HG03354 (cell line): ENCODE data around the gene KDM6B.
A peak's percentile ranks its signal among the peaks of the same experiment; 100 is the strongest.

ENCODE experiments used
- ATAC-seq: cut with Tn5 transposase; IDR thresholded peaks from one replicate; pipeline ENCODE4 v1.9.1; 2021; ENCODE audit warnings: mild to moderate bottlenecking; ENCODE audit not compliant: unreplicated experiment, poor library complexity, severe bottlenecking

Gene KDM6B

DNA sequence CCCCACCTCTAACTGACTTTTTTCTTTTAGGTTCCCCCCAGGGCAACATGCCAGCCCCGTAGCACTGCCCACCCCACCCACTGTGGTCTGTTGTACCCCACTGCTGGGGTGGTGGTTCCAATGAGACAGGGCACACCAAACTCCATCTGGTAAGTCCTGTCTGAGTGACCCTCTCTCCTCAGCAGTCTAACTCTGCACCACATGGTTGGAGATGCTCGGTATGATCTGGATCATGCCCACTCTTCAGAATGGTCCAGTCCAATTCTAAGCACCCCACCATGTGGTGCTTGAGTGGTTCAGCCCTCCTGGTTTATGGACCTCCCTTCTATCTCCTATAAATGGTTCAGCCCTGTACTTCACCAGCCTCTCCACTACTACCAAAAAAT, 5.9 kb downstream of the KDM6B start:
- ATAC-seq, result no peak

DNA sequence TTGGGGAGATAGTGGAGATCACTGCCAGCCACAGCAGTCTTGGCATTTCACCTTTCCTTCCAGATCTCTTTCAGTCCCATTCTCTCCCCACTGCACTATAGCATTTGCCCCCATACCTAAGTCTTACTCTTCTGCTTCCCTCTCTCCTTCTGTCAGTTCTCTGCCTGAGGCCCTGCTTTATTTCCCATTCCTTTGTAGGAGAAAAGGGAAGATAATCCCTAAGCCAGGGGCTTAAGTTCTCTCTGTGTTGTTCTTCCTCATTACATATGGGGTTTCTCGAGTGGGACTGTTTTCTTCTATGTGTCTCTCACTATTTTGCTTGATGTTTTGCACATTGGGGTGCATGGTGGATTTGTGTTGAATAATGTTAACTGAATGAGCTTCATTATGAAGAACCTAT, 6.4 kb downstream of the KDM6B start:
- no peak for ATAC-seq

DNA sequence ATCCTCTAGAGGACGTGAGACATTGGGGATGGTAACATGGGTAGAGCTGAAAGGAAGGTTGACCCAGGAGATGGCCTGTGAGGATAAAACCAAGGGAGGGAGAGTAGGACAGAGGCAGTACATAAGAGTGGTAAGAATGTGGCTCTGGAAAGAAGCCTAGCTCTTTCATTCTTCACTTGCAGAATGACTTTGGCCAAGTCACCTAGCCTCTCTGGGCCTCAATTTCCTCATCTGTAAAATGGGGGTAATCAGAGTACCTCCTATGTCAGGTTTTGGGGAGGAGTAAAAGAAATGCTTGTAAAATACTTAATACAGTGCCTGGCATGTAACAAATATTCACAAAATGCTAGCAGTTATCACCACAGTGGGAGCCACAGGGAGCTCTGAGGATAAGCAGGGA, 6.9 kb downstream of the KDM6B start:
- no peak for ATAC-seq

DNA sequence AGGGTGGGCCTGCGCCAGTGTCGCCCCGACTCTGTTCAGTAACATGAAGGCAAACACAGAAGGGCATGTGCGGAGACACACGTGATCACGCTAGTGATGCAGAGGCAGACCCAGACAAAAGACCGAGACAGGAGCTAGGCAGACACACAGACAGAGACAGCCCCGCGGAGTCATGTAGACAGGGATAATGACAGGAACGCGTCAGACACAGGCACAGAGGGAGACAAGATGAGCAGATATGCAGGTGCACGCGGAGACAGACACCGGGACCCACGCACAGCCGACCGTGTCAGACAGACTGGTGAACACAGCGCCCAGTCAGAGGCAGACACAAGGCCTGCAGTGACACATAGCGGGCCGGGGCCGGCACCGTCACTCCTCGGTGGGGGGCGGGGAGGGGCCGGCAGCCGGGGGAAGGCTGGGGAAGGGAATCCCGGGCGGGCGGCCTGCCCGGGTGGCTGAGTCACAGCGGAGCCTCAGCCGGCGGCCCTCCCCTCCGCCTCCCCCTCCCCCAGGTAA, 7.4 kb downstream of the KDM6B start:
- ATAC-seq, result no peak

DNA sequence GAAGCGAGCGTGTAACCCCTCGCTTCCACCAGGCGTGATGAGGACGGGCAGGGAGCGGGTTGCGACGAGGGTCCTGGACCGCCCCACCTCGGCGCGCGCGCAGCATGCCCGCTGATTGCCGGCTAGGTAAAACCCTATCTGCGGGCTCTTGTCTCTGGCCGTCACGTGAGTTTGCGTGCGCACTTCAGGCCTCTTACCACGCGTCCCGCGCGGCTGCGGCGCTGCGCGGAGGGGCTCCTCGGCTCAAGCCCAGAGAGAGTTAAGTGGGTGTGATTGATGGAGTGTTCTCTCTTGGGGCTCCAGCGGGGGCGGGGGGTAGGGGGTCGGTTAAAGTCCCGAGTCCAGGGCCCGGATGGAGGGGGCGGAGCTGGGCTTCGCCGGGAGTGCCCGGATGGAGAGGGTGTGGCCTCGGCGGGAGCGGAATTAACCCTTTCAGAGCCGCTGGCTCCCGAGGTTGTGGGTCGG, 7.9 kb downstream of the KDM6B start:
- ATAC-seq, result no peak

DNA sequence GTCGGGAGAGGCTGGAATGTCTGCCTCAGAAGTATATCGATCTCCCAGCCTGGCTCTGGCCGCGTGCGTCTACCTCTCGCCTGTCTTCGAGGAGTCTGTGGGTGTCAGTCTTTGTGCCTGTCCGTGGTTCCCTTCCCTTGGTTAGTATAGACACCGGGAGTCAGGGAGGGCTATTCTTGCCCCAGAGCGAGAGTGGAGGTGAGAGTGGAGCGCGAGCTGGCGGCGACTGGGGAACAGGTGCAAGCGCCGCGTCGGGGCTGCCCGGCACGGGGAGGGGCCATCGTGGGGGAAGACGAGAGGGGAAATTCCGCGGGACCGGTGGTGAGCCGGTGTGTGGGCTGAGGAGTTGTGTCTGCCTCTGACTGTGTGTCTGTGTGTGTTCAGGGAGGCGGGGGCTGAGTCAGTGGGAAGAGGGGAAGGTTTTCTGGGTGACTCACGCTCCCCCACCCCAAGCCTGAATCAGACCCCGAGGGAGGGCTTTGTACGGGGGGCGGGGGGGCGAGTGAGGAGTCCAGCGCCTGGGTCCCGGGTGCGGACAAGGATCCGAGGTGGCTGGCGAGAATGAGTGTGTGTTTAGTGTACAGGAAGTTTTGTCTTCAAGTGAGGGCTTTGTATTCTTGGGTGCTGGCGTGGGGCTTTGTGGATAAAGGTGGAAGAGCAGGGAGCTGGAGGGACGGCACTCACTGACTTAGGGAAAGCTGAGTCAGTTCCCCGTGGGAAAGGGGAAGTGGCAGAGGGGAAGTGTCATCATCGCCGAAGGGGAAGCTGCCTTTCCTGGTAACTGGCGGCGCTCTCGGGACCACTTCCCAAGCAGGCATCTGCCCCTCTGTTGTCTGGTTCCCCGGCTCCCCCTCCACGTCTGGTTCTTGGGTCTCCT, 8.6 kb downstream of the KDM6B start:
- peak; percentile 0 for ATAC-seq

DNA sequence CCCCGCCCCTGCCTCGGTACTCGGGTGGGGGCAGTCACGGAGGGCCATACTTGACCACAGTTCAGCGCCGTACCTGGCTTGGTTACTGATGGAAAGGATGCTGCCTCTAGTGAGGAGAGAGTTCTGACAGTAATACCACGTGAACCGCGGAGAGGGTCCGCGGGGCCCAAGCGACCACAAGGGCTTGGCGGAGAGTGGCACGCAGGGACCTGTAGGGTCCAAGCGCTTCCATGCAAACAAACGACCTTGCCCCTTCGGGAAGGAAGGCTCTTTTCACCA, 9.2 kb downstream of the KDM6B start:
- ATAC-seq, result peak; percentile 0

DNA sequence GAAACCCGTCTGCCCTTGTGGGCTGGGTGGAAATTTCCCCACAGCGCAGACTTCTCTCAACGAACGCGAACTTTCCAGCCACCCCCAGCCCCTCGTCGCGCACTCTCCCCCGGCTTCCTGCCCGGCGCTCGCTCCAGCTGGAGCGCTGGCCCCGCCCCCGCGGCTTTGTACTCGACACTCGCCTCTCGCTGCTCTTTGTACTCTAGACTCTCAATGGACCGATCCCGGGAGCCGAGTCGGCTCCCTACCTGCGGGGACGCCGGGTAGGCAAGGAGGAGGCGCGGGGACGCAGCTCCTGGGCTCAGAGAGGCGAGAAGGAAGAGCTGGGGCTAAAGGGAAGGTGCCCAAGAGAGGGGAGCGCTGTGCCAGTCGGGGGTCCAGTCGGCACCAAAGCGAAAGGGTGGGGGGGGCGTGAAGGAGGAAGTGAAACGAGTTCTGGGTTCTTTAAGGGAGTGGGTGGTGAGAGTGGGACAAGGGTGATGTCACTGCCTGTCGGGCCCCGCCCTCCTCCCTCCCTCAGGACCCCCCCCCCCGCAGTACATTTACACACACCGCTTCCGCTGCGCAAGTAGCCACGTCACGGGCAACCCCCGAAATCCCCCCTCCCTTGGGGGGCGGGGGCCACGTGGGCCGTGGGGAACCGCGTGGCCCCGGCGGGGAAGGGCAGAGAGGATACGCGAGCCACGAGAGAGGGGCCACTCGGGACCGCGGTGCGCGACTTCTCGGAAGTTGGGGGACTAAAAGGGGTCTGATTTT, 9.7 kb downstream of the KDM6B start:
- peak; percentile 30 for ATAC-seq

DNA sequence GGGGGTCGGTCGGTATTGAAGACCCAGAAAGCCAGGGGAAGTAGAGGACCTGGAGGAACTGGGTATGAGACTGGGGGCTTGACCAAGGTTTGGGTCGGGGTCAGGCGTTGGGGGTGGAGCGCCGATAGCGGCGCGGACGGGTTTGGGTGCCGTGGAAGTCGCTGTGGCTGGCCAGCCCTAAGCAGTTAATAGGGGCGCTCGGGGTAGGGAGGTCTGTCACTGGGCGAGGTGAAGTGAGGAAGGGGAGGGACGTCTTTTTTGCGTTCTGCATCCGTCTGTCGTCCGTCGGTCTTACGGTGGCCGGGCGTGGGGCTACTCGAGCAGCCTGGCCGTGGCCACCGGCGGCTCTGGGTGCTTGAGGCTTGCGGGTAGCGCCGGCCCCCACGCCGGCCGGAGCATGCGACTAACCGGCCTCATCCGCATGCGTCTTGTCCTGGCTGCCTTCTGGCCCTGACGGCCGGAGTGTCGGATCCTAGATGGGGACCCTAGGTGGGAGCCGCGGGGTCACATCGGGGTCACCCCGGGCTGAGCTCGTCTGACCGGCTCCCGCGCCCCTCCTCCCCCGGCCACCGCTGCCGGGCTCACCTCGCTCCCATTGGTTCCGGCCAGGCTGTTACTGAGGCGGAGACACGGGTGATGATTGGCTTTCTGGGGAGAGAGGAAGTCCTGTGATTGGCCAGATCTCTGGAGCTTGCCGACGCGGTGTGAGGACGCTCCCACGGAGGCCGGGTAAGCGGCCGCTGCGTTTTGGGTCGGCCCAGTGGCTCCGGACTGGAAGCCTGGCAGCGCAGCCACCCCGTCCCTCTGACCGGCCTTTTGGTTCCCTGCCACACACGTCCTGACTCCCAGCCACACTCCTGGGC, 10.5 kb downstream of the KDM6B start:
- ATAC-seq, result peak; percentile 48

DNA sequence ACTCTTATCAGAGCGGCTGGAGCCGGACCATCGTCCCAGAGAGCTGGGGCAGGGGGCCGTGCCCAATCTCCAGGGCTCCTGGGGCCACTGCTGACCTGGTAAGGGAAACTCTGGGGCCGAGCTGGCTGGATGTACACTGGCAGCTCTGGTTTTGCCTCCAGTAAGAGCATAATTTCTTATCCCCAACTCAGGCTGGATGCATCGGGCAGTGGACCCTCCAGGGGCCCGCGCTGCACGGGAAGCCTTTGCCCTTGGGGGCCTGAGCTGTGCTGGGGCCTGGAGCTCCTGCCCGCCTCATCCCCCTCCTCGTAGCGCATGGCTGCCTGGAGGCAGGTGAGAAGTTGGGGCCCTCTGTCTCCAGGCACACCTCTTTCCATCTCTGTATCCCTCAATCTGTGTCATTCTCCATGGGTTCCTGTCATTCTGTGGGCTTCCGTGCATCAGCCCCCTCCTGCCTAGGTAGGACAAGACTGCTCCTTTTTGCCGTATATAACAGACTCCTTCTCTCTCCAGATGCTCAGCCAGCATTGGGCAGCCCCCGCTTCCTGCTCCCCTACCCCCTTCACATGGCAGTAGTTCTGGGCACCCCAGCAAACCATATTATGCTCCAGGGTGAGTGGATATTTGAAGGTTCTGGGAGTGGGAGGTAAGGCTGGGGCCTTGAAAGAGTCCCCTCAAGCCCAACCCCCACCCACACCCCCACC, 11.5 kb downstream of the KDM6B start:
- no peak for ATAC-seq

DNA sequence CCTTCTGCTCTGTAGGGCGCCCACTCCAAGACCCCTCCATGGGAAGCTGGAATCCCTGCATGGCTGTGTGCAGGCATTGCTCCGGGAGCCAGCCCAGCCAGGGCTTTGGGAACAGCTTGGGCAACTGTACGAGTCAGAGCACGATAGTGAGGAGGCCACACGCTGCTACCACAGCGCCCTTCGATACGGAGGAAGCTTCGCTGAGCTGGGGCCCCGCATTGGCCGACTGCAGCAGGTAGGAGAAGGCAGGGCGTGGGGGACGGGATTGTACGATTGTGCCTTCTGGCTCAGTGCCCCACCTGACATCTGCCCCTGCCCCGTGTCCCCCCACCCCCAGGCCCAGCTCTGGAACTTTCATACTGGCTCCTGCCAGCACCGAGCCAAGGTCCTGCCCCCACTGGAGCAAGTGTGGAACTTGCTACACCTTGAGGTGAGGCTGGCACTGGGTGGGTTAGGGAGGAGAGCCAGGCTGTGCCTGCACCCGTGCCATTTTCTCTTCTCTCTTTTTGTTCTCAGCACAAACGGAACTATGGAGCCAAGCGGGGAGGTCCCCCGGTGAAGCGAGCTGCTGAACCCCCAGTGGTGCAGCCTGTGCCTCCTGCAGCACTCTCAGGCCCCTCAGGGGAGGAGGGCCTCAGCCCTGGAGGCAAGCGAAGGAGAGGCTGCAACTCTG, 12.2 kb downstream of the KDM6B start:
- ATAC-seq, result no peak

DNA sequence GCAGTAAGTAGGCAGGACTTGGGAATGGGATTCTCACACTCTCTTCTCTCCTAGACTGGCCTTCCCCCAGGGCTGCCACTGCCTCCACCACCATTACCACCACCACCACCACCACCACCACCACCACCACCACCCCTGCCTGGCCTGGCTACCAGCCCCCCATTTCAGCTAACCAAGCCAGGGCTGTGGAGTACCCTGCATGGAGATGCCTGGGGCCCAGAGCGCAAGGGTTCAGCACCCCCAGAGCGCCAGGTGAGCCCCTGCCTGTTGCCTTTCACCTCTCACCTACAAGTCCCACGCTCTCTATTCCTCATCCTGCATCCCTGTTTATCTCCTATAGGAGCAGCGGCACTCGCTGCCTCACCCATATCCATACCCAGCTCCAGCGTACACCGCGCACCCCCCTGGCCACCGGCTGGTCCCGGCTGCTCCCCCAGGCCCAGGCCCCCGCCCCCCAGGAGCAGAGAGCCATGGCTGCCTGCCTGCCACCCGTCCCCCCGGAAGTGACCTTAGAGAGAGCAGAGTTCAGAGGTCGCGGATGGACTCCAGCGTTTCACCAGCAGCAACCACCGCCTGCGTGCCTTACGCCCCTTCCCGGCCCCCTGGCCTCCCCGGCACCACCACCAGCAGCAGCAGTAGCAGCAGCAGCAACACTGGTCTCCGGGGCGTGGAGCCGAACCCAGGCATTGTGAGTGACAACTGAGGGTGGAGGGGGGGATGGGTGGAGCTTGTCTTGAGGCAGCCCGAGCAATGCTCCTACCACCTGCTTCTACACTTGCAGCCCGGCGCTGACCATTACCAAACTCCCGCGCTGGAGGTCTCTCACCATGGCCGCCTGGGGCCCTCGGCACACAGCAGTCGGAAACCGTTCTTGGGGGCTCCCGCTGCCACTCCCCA, 13.0 kb downstream of the KDM6B start:
- ATAC-seq, result no peak

DNA sequence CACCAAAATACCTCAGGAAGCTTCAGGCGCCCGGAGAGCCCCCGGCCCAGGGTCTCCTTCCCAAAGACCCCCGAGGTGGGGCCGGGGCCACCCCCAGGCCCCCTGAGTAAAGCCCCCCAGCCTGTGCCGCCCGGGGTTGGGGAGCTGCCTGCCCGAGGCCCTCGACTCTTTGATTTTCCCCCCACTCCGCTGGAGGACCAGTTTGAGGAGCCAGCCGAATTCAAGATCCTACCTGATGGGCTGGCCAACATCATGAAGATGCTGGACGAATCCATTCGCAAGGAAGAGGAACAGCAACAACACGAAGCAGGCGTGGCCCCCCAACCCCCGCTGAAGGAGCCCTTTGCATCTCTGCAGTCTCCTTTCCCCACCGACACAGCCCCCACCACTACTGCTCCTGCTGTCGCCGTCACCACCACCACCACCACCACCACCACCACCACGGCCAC, 14.1 kb downstream of the KDM6B start:
- ATAC-seq, result no peak

DNA sequence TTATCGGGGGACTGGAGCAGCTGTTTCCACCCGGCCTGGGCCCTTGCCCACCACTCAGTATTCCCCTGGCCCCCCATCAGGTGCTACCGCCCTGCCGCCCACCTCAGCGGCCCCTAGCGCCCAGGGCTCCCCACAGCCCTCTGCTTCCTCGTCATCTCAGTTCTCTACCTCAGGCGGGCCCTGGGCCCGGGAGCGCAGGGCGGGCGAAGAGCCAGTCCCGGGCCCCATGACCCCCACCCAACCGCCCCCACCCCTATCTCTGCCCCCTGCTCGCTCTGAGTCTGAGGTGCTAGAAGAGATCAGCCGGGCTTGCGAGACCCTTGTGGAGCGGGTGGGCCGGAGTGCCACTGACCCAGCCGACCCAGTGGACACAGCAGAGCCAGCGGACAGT, 14.7 kb downstream of the KDM6B start:
- ATAC-seq, result no peak

DNA sequence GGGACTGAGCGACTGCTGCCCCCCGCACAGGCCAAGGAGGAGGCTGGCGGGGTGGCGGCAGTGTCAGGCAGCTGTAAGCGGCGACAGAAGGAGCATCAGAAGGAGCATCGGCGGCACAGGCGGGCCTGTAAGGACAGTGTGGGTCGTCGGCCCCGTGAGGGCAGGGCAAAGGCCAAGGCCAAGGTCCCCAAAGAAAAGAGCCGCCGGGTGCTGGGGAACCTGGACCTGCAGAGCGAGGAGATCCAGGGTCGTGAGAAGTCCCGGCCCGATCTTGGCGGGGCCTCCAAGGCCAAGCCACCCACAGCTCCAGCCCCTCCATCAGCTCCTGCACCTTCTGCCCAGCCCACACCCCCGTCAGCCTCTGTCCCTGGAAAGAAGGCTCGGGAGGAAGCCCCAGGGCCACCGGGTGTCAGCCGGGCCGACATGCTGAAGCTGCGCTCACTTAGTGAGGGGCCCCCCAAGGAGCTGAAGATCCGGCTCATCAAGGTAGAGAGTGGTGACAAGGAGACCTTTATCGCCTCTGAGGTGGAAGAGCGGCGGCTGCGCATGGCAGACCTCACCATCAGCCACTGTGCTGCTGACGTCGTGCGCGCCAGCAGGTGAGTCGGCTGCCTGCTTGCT, 15.2 kb downstream of the KDM6B start:
- no peak for ATAC-seq

DNA sequence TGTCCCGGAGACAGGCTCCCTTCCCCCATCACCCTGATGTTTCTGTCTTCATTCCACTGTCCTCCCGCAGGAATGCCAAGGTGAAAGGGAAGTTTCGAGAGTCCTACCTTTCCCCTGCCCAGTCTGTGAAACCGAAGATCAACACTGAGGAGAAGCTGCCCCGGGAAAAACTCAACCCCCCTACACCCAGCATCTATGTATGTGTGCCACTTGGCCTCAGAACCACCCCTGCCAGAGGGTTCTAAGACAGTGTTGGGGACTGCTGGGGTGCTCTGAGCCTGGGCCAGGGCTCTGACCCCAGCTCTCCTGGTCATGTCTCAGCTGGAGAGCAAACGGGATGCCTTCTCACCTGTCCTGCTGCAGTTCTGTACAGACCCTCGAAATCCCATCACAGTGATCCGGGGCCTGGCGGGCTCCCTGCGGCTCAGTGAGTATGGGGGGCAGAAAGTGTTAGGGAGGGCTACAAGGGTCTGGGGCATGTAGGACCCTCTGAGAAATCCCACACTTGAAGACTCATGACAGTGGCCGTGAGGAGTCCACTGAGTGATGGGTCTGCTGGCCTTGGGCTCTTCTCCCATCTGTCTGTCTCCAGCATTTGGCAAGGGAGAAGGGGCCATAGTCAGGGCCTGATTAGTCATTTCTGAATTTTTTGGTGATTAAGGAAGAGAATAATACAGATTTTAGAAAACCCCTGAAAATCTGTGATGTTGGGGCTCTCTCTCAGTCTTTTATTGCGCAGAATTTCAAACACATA, 15.9 kb downstream of the KDM6B start:
- ATAC-seq, result no peak
